HG03103 (cell line): ENCODE data around the gene STAM.
"Not testable (repeated sequence)": the region's sequence is repeated elsewhere in the genome, so short reads cannot be mapped to it uniquely, and the experiment has no call there.

Source experiments
- ATAC-seq: cut with Tn5 transposase; IDR thresholded peaks from one replicate; pipeline ENCODE4 v1.9.1; 2021; ENCODE audit warnings: low read depth; ENCODE audit not compliant: unreplicated experiment

STAM gene

DNA sequence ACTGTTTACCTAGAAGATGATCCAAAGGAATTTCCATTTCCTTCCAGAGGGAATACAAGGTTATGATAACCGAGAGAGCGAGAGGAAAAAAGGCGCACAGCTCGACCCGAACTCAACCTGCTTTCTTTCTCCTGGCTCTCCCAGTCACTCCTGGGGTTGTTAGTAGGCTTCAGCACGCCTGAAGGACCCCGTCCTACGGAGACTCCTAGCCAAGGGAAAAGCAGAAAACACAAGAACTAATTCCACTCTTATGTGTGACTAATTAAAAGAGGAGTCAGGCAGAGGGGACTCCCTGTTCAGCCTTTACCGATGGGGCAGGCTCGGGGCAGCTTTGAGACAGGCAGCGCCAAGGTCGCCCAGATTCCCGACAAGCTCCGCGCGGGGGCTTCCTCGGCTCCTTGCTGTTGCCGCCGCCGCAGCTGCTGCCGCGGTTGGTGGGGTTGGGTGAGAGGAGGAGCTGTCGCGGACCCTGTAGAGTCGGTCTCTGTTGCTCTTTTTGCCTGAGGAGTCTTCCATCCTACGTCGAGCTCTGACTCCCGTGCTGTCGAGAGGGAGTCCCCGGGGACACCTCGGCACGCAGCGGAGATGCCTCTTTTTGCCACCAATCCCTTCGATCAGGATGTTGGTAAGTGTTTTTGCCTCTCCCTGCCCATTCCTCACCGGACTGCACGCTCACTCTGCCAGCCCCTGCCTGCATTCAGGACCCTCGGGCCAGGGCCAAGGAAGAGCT lies at the start of gene STAM:
Gene STAM, plus strand, starts transcription at position 397 of the 730 bp plus-strand sequence. Its CDS starts 189 bp downstream, at position 586.
- peak; percentile 85 for ATAC-seq

DNA sequence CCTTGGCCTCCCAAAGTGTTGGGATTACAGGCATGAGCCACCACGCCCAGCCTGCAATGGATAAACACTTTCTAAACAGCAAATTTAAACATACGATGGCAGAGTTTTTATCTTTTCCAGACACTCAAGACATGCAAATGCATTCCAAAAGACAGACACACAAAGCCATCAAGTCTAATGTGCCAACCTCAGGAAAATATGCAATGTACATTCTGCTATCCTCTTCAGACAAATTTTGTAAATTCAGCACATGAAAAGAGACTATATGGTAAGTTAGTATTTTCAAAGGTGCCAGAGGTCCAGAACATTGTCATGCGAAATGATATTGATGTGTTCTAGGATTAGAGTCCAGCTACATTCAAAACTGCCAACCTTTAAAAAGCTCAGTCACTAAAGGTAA lies 46.6 kb upstream of the STAM start:
- no peak for ATAC-seq

DNA sequence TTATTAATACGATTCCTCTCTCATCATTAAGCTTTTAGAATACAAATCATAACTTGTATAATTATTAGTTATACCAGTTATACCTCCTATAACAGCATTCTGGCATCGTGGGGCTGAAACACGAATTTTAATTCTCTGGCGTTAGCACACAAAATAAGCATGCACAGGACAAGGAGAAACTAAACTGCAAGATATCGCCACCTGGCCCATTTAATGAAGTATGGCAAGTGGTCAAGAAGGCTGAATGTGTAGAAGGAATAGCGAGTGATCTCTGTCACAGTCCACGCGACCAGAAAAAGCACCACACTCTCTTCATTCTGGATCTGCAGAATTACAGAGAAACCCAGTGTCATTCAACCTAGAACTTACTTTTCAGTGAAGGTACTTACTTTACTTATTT lies 44.9 kb upstream of the STAM start:
- ATAC-seq, result no peak

DNA sequence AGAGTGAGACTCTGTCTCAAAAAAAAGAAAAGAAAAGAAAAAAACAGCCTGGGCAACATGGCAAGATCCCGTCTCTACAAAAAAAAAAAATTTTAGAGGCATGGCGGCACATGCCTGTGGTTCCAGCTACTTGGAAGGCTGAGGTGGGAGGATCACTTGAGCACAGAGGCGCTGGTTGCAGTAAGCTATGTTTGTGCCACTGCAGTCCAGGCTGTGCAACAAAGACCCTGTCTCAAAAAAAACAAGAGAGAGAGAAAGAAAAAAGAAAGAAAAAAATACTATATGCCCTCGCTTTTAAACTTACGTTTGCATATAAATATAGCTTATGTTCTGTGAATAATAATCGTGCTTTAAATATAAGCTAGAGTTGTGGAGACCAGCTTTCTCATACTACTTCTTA lies 38.0 kb upstream of the STAM start:
- no peak for ATAC-seq

DNA sequence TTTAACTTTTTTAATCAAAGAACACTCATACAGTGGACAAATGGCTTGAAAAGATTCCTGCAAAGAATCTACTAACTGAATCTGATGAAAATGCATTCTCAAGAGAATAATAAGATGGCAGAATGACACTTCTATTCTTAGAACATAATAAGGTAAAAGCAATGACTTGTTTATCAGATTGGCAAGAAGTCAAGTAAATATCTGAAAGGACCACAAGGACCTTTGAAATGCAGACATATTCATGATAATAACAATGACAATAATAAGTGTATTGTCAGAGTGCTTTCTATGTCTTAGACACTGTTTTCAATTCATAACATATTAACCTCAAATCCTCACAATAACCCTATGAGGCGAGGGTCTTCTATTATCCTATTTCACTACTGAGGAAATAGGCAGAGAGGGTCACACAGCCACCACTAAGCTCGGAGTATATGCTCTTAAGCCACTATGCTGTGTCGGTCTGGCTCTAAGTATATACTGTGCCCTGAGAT lies 37.4 kb upstream of the STAM start:
- no peak for ATAC-seq

DNA sequence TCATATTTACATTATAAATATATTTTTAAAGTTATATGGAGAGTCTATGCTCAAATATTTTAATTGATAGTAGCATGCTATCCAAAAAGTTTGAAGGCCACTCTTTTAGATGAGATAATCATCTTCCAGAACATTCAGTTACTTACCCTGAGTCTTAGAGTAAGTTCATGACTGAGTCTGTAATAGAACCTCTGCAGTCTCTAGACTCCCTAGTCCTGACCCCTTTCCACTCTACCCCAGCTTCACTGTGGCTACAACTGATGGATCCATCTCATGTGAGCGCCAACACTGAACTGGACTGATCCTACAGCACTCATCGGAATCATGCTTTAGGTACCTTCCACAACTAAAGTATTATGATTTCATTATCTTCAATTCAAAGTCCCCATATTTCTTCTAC lies 36.9 kb upstream of the STAM start:
- no peak for ATAC-seq

DNA sequence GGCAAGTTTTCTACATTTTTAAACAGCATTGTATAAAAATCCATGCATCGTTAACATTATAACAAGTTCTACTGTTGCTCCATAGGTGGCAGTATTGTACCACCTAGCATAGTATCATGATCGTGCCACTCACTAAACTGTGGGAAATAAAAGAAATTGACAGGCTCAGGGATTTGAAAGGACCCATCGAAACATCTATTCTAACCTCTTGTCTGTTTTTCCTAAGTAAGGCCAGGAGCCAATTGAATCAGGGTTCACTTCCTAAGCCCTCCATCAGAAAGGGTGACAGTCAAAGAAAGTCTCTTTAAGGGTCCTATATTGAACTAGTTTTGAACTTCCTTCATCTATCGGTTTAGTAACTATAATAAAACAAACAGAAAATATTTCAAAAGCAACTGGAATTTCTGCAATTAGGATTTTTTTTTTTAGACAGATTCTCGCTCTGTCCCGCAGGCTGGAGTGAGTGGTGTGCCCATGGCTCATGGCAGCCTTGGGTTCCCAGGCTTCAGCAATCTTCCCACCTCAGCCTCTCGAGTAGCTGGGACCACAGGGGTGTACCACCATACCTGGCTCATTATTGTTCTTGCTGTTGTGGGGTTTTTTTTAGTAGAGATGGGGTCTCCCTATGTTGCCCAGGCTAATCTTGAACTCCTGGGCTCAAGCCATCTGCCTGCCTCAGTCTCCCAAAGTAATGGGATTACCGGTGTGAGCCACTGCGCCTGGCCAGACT lies 36.2 kb upstream of the STAM start:
- ATAC-seq, result peak; percentile 61

DNA sequence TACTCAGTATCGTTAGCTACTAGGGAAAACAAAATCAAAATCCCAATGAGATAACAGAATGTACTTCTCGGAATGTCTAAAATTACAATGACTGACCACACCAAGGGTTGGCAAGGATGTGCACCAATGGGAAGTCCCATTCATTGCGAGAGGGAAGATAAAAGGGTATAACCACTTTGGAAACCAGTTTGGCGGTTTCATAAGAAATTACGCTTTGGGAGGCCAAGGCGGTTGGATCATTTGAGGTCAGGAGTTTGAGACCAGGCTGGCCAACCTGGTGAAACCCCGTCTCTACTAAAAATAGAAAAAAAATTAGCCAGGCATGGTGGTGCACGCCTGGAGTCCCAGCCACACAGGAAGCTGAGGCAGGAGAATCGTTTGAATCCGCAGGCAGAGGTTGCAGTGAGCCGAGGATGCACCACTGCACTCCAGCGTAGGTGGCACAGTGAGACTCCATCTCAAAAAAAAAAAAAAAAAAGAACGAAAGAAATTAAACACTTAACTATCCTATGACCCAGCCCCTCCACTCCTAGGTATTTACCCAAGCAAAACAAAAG lies 34.4 kb upstream of the STAM start:
- ATAC-seq, result no peak

DNA sequence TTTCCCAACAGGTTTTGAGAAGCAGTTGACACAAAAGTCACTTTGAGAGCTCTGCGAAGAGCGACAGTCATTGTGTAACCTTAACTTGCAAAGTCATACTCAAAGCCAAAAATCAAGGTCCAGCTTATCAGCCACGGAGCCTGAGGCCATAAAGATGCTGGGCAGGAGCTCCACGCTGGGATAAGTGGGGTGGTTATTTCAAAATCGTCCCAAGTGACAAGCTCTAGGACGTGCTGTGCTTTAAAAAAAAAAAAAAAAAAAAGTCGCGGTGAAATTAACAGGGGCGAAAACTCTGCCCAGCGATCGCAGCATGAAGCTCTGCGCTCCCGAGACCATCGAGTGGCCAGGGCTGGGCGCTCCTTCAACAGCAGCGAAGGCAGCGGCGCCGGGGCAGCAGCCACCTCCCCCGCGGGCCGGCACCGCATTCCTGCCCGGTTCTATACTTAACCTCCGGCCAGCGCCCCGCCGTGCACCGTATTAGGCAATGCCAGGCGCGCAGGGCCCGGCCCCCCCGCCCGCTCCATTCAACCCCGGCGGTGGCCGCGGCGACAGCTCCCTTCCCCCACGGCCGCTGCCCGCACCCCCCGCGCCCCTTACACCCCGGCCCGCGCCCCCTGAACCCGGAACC lies 27.4 kb upstream of the STAM start:
- ATAC-seq, result peak; percentile 27

DNA sequence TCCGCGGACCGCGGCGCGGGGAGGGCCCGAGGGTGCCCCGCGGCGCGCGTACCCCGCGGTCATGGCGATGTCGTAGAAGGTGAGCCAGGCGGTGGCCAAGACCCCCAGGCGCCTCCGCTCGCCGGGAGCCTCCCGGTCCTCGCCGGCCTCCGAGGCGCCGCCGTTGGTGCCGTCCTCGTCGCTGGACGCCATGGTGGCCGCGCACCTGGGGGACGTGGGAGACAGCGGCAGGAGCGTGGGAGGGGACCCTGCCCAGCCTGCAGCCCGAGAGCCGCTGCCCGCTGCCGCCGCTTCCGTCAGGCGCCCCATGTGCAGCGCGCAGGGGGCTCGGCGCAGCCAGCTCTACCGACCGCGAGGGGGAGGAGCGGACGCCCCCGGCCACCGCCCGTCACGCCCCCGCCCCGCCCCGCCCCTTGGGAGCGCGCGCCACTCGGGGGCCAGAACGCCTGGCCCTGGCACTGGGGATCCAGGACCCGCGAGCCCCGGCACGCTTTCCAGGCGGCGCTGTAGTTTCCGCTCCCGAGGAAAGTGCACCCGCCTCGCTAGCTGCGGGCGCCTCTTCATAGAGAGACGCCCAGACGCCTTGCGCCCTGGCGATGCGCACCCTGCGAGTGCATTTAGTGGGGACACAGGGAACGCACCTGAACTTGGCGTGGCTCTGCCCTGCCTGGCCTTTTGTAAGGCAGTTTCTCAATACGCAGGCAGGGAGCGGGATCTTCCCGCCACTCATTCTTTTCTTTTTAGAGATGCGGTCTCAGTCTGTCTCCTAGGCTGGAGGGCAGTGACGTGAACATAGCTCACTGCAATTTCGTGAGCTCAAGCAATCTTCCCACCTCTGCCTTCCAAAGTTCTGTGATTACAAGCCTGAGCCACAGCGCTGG lies 26.7 kb upstream of the STAM start, which contains the start of gene HACD1:
Gene HACD1, minus strand, starts transcription at position 344 of the 881 bp plus-strand sequence. Its CDS starts 35 bp downstream, at position 309.
- peak; percentile 65 for ATAC-seq

DNA sequence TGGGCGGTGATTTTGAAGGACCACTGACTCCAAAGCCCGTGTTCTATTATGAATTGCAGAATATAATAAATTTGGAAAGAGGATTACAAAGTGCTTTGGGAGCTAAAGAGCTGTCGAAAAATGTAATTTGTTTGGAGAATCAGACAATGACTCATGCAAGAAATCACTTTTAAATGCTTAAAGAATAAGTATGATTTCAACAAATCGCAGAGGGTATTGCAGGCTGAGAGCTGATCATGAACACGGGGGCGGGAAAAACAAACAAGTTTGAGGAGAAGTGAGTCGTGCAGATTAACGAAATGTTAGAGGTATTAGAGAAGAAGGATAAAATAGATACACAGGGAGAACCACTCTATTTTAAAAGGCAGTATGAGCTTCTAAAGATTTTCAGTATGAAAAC lies 21.9 kb upstream of the STAM start:
- no peak for ATAC-seq

DNA sequence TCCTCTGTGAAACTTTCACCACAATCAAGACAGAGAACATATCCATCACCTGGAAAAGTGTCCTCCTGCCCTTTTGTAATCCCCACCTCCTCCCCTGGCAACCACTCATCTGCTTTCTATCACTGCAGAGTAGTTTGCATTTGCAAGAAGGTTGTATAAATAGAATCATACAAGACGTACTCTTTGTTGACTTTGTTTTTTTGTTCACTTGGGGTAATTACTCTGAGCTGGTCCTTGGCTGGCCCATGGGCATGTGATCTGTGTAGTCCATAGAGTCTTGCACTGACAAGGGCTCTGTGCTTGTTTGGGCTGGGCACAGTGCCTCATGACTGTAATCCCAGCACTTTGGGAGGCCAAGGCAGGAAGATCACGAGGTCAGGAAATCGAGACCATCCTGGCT lies 19.0 kb upstream of the STAM start:
- ATAC-seq, result no peak

DNA sequence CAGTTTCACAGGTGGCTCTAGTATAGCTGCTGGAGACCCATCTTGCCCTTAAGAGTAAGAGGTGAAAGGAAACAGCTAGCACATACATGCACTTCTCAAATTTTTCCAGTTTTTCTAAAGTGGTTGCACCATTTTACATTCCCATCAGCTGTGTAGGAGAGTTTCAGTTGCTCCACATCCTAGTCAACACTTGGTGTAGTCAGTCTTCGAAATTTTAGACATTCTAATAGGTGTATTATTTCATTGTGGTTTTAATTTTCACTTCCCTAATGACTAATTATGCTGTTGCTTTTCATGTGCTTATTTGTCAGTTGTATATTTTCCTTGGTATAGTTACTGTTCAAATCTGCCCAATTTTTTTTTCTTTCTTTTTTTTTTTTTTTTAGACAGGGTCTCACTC lies 17.3 kb upstream of the STAM start:
- ATAC-seq, result no peak

DNA sequence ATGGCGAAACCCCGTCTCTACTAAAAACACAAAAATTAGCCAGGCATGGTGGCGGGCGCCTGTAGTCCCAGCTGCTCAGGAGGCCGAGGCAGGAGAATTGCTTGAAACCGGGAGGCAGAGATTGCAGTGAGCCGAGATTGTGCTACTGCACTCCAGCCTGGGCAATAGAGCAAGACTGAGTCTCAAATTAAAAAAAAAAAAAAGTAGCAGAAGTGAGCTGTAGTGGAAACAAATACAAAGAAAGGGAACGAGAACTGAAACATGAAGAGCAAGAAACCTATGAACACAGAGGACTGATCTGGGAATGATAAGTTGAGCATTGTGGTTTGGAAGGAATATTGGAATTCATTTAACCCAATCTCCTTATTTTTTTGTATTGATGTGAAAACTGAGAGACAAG lies 11.4 kb upstream of the STAM start:
- ATAC-seq, result not testable (repeated sequence)

DNA sequence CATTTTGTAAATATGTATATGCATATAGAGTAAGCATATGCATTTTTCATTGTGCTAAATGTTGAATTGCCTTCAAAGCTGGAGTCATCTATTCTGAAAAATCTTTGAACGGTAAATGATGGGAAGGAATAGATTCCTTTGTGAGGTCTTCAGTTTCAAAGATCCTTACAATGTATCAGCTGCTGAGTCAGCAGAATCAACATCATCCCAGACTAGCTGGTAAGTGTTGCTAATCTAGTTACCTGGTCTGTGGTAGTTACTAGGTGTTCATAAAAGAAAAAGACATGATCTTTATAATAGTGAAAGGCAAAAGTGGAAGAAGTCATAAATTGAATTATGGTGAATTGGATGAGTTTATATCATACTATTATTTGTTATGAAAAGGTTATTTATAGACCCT lies 10.6 kb upstream of the STAM start:
- ATAC-seq, result no peak

DNA sequence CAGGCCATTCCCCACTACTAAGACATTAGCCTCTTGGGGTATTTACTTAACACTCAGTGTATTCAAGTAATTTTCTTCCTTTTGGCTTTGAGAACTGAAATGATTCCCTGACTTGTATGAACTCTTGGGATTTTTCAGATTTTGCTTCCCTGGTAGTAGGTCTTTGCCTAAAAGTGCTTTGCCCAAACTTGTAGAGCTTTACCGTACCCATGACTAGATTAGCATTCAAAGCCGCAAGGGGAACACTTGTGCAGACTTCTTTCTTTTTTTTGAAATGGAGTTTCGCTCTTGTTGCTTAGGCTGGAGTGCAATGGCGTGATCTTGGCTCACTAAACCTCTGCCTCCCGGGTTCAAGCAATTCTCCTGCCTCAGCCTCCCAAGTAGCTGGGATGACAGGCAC lies 6.1 kb upstream of the STAM start:
- ATAC-seq, result no peak

DNA sequence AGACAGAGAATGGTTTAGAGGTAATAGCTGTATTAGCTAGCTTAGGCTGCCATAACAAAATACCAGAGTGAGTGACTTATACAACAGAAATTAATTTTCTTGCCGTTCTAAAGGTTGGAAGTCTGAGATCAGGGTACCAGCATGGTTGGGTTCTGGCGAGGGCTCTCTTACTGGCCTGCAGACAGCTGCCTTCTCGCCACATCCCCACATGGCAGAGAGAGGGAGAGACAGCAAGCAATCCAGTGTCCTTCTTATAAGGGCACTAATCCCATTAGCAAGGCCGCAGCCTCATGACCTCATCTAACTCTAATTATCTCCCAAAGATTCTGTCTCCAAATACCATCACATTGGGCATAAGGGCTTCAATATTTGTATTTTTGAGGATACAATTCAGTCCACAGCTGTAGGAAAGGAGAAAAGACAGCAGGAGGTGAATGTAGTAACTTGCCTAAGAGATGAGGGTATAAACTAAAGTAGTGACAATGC lies 3.6 kb upstream of the STAM start:
- ATAC-seq, result no peak

DNA sequence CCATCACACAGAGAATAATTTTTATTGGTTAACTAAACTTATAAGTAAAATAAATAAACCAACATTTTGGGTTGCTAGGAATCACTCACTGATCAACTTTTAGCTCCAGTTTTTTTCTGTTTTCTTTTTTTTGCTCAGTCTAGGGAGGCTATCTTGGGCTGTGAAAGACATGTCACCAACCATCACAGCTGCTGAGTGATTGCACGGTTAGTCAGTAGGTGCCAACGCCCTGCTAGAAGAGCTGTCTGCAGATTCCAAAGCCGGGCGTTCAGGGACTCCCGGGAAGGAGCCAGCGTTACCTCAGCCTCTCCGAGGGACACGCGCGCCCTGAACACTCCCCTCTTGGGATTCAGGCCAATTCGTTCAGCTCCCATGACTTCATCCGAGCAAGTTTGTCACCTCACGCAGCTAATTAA lies 604 bp upstream of the STAM start:
- ATAC-seq, result peak; percentile 20

DNA sequence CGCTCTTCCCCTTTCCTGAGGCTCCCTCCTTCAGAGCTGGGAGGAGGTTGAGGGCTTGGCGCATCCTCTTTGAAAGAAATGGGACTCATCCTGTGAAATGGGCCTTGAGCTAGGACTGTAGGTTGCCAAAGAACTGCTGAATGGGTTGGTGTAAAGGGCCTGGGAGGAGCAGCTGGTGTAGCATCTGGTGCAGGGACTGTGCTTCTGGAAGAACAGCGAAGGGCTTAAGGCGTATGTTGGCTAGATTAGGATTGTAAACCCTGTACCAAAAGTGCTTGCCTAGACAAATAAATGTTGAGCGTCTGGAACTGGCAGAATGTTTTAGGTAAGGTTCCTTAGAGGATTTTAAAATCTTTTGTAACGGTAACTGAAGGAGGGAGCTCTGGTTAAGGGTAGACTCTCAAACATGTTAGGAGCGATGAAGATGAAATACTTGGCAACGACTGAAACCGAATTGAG lies 563 bp downstream of the STAM start:
- peak; percentile 22 for ATAC-seq
